ENCODE measurements around the gene SNTG2. TPM values are rescaled to one million over a fixed set of nuclear protein-coding genes. Genes with fewer than 3 reads are reported as not detected.
"Not testable (repeated sequence)": the region's sequence is repeated elsewhere in the genome, so short reads cannot be mapped to it uniquely, and the experiment has no call there.

Gene SNTG2
- total RNA-seq, 2 experiments from 2014 or later = not detected

DNA sequence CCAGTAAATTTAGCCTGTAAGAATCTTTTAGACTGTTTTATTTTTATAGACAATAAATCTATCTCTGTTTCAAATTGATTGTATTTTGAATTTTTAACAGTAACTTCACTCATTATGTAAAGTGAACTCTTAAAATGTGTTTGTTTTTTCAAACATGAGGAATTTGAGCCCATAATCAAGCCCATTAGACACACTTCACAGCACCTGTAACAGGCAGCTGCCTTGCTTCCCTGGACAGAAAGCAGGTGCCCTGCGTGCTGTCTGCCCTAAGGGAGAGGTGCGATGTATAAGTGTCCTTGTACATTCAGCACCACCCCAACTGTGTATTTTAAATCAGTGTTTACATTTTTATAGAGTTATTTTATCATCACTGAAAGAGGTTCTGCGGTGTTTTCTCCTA is 276.1 kb downstream of the SNTG2 start:
- Histone ChIP-seq H3K27ac (ENCODE audit: low read depth, low read length, poor library complexity, severe bottlenecking) (no peak overlapping the region), H3K4me2 (ENCODE audit: low read length) (no peak overlapping the region), H3K4me1 (ENCODE audit: insufficient read depth, low read length, poor library complexity, severe bottlenecking) (no peaks in the 10 kb centered on the region), H2AFZ (ENCODE audit: low read length) (no peak overlapping the region), H3K36me3 (ENCODE audit: insufficient read depth, low read length) (no peaks in the 10 kb centered on the region), H4K20me1 (ENCODE audit: insufficient read depth, low read length) (no peaks in the 10 kb centered on the region), H3K79me2 (ENCODE audit: insufficient read depth, low read depth, low read length) (no peaks in the 10 kb centered on the region), H3K4me3 (ENCODE audit: low read depth, low read length, poor library complexity, severe bottlenecking) (no peak overlapping the region), H3K9me3 (ENCODE audit: low read length) (no peaks in the 10 kb centered on the region), H3K9me2 (ENCODE audit: insufficient read depth, low read length) (no peaks in the 10 kb centered on the region)
- BruUV-seq (replicated peaks) = no TSS peak
- POLR2A ChIA-PET = interaction anchor here (0.9 kb wide), 1 partner anchor 1184 kb away, joined by 5 read pairs; no protein-coding TSS in a partner anchor
- intact Hi-C loops (cut with micrococcal nuclease; ENCODE audit: unreplicated experiment) = no loop called here
- TF ChIP-seq EZH2phosphoT487 (IDR thresholded peaks at IDR 0.05; ENCODE audit: borderline replicate concordance, low read depth, low read length) = no peak
- TF ChIP-seq, protein P1, sequence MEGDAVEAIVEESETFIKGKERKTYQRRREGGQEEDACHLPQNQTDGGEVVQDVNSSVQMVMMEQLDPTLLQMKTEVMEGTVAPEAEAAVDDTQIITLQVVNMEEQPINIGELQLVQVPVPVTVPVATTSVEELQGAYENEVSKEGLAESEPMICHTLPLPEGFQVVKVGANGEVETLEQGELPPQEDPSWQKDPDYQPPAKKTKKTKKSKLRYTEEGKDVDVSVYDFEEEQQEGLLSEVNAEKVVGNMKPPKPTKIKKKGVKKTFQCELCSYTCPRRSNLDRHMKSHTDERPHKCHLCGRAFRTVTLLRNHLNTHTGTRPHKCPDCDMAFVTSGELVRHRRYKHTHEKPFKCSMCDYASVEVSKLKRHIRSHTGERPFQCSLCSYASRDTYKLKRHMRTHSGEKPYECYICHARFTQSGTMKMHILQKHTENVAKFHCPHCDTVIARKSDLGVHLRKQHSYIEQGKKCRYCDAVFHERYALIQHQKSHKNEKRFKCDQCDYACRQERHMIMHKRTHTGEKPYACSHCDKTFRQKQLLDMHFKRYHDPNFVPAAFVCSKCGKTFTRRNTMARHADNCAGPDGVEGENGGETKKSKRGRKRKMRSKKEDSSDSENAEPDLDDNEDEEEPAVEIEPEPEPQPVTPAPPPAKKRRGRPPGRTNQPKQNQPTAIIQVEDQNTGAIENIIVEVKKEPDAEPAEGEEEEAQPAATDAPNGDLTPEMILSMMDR (conservative IDR thresholded peaks at IDR 0.05; ENCODE audit: low read length) = no peak
- CTCF ChIA-PET (ENCODE audit: unreplicated experiment) = no interaction called here
- DNase-seq (ENCODE audit: low spot score) = no peak

GRCh38 chr2:1227274-1227900 is 276.7 kb downstream of the SNTG2 start:
- CTCF ChIA-PET (ENCODE audit: unreplicated experiment) = no interaction called here

GRCh38 chr2:1229596-1229995 is 278.9 kb downstream of the SNTG2 start:
- H3K4me1 ChIP-seq (ENCODE audit: insufficient read depth, low read length, poor library complexity, severe bottlenecking); POLR2A ChIA-PET; H4K20me1 ChIP-seq (ENCODE audit: insufficient read depth, low read length); H3K4me2 ChIP-seq (ENCODE audit: low read length); H3K4me3 ChIP-seq (ENCODE audit: low read depth, low read length, poor library complexity, severe bottlenecking); H3K79me2 ChIP-seq (ENCODE audit: insufficient read depth, low read depth, low read length); BruUV-seq (replicated peaks); DNase-seq (ENCODE audit: low spot score); intact Hi-C loops (cut with micrococcal nuclease; ENCODE audit: unreplicated experiment); H3K36me3 ChIP-seq (ENCODE audit: insufficient read depth, low read length); CTCF ChIA-PET (ENCODE audit: unreplicated experiment); H2AFZ ChIP-seq (ENCODE audit: low read length); H3K9me2 ChIP-seq (ENCODE audit: insufficient read depth, low read length); H3K9me3 ChIP-seq (ENCODE audit: low read length); H3K27ac ChIP-seq (ENCODE audit: low read depth, low read length, poor library complexity, severe bottlenecking): not testable (repeated sequence)

More at GRCh38 chr2:1227274-1227900, 276.7 kb downstream of the SNTG2 start:
- no peak for TF ChIP-seq EZH2phosphoT487 (IDR thresholded peaks at IDR 0.05; ENCODE audit: borderline replicate concordance, low read depth, low read length)
- TF ChIP-seq, protein P1 (conservative IDR thresholded peaks at IDR 0.05; ENCODE audit: low read length) = no peak
- Histone ChIP-seq H3K4me1 (ENCODE audit: insufficient read depth, low read length, poor library complexity, severe bottlenecking) (no peaks in the 10 kb centered on the region), H3K4me3 (ENCODE audit: low read depth, low read length, poor library complexity, severe bottlenecking) (no peak overlapping the region), H3K36me3 (ENCODE audit: insufficient read depth, low read length) (no peaks in the 10 kb centered on the region), H3K9me3 (ENCODE audit: low read length) (no peaks in the 10 kb centered on the region), H3K9me2 (ENCODE audit: insufficient read depth, low read length) (no peaks in the 10 kb centered on the region), H3K4me2 (ENCODE audit: low read length) (no peak overlapping the region), H3K79me2 (ENCODE audit: insufficient read depth, low read depth, low read length) (no peaks in the 10 kb centered on the region), H3K27ac (ENCODE audit: low read depth, low read length, poor library complexity, severe bottlenecking) (no peak overlapping the region), H4K20me1 (ENCODE audit: insufficient read depth, low read length) (no peaks in the 10 kb centered on the region), H2AFZ (ENCODE audit: low read length) (no peak overlapping the region)
- no peak for DNase-seq (ENCODE audit: low spot score)
- intact Hi-C loops (cut with micrococcal nuclease; ENCODE audit: unreplicated experiment) = no loop called here
- POLR2A ChIA-PET = interaction anchor here (0.9 kb wide), 1 partner anchor 1184 kb away, joined by 5 read pairs; no protein-coding TSS in a partner anchor
- no TSS peak for BruUV-seq (replicated peaks)
